SU-DHL-6 (cell line): ENCODE data around the gene GPATCH4.

Source experiments
- H2AFZ ChIP-seq: fragments of 200-600 bp; sonication (generic); 2 replicates; pipeline ENCODE4 v1.6.1; 2014; ENCODE audit warnings: low read depth, mild to moderate bottlenecking, moderate library complexity, mixed read lengths, antibody characterized with exemption, low read length; ENCODE audit not compliant: severe bottlenecking
- H3F3A ChIP-seq: fragments of 200-600 bp; shearing (Covaris generic); 2 replicates; pipeline ENCODE4 v1.6.0; 2016; ENCODE audit warnings: antibody characterized with exemption, mild to moderate bottlenecking; ENCODE audit not compliant: insufficient read depth
- H3K27ac ChIP-seq: fragments of 200-600 bp; sonication (generic); 2 replicates; pipeline ENCODE4 v1.5.1; 2016; ENCODE audit warnings: low read depth, mild to moderate bottlenecking, low read length, moderate library complexity, mixed read lengths
- H3K27me3 ChIP-seq: fragments of 200-600 bp; sonication (generic), shearing (Covaris generic); 2 replicates; pipeline ENCODE4 v1.6.0; 2014; ENCODE audit warnings: mild to moderate bottlenecking, low read length
- H3K36me3 ChIP-seq: fragments of 200-600 bp; sonication (generic); 2 replicates; pipeline ENCODE4 v1.6.1; 2014; ENCODE audit warnings: mild to moderate bottlenecking, low read length, mixed read lengths
- H3K4me2 ChIP-seq: fragments of 300-600, 200-600 bp; shearing (Covaris generic), sonication (generic); 2 replicates; pipeline ENCODE4 v1.6.0; 2014; ENCODE audit warnings: low read length, low read depth, mild to moderate bottlenecking; ENCODE audit not compliant: poor library complexity, severe bottlenecking
- H3K4me3 ChIP-seq: fragments of 200-600 bp; sonication (generic); 2 replicates; pipeline ENCODE4 v1.5.1; 2014; ENCODE audit warnings: antibody characterized with exemption, low read length, mild to moderate bottlenecking, mixed read lengths; ENCODE audit not compliant: insufficient read depth, poor library complexity, severe bottlenecking
- H3K79me2 ChIP-seq: fragments of 200-600 bp; sonication (generic); 2 replicates; pipeline ENCODE4 v1.6.1; 2014; ENCODE audit warnings: mild to moderate bottlenecking, low read length, moderate library complexity; ENCODE audit not compliant: insufficient read depth
- H3K9ac ChIP-seq: fragments of 200-600 bp; sonication (generic); 2 replicates; pipeline ENCODE4 v1.7.0; 2014; ENCODE audit warnings: mild to moderate bottlenecking, low read length
- H3K9me2 ChIP-seq: fragments of 200-600 bp; sonication (generic); replicated peaks from 2 replicates; pipeline ENCODE4 v1.6.1; 2014; ENCODE audit warnings: low read length; ENCODE audit not compliant: insufficient read depth
- H3K9me3 ChIP-seq: fragments of 200-600 bp; sonication (generic); 2 replicates; pipeline ENCODE4 v1.6.1; 2014; ENCODE audit warnings: low read length, mixed read lengths; ENCODE audit not compliant: insufficient read depth
- H4K20me1 ChIP-seq: fragments of 200-600 bp; sonication (generic); 2 replicates; pipeline ENCODE4 v1.6.1; 2014; ENCODE audit warnings: low read depth, mild to moderate bottlenecking, antibody characterized with exemption, low read length, moderate library complexity, mixed read lengths
- EZH2phosphoT487 ChIP-seq: fragments of 200-600 bp; sonication (generic), shearing (Covaris generic); conservative IDR thresholded peaks from 2 replicates; pipeline ENCODE4 v1.6.1; 2018; ENCODE audit warnings: mild to moderate bottlenecking, antibody characterized with exemption, low read length, moderate library complexity, mixed read lengths
- TF ChIP-seq, protein P1 (sequence below): fragments of 200-600 bp; sonication (generic); IDR thresholded peaks from one replicate; pipeline ENCODE4 v1.5.1; 2017; ENCODE audit warnings: antibody characterized with exemption, mild to moderate bottlenecking, low read length, moderate library complexity; ENCODE audit not compliant: insufficient read depth, poor library complexity, severe bottlenecking

Gene GPATCH4

GRCh38 chr1:156596426-156596825, 4.9 kb downstream of the GPATCH4 start:
- Histone ChIP-seq H3F3A (peaks cover 41% of the 10 kb centered on the region), H3K9me3 (no peaks in the 10 kb centered on the region), H3K27me3 (no peaks in the 10 kb centered on the region), H2AFZ (no peak overlapping the region), H3K4me3 (no peak overlapping the region), H3K9ac (no peak overlapping the region), H3K4me2 (no peak overlapping the region), H3K27ac (no peak overlapping the region), H3K79me2 (peaks cover 33% of the 10 kb centered on the region), H4K20me1 (no peaks in the 10 kb centered on the region), H3K9me2 (no peaks in the 10 kb centered on the region), H3K36me3 (no peaks in the 10 kb centered on the region)
- no peak for TF ChIP-seq EZH2phosphoT487
- TF ChIP-seq, protein P1, sequence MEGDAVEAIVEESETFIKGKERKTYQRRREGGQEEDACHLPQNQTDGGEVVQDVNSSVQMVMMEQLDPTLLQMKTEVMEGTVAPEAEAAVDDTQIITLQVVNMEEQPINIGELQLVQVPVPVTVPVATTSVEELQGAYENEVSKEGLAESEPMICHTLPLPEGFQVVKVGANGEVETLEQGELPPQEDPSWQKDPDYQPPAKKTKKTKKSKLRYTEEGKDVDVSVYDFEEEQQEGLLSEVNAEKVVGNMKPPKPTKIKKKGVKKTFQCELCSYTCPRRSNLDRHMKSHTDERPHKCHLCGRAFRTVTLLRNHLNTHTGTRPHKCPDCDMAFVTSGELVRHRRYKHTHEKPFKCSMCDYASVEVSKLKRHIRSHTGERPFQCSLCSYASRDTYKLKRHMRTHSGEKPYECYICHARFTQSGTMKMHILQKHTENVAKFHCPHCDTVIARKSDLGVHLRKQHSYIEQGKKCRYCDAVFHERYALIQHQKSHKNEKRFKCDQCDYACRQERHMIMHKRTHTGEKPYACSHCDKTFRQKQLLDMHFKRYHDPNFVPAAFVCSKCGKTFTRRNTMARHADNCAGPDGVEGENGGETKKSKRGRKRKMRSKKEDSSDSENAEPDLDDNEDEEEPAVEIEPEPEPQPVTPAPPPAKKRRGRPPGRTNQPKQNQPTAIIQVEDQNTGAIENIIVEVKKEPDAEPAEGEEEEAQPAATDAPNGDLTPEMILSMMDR: no peak

- H3K9me2 ChIP-seq: no peaks in the 10 kb centered on the region
- H2AFZ ChIP-seq: no peak overlapping the region
- H3K4me3 ChIP-seq: no peak overlapping the region
- TF ChIP-seq, protein P1: no peak
- TF ChIP-seq EZH2phosphoT487: no peak
- H3K36me3 ChIP-seq: no peaks in the 10 kb centered on the region
- H3K79me2 ChIP-seq: peaks cover 19% of the 10 kb centered on the region
- H3K4me2 ChIP-seq: no peak overlapping the region
- H3K27ac ChIP-seq: no peak overlapping the region
- no peak overlapping the region for H3K9ac ChIP-seq
- H4K20me1 ChIP-seq: no peaks in the 10 kb centered on the region
- no peaks in the 10 kb centered on the region for H3K27me3 ChIP-seq
- no peaks in the 10 kb centered on the region for H3K9me3 ChIP-seq
- H3F3A ChIP-seq: peaks cover 37% of the 10 kb centered on the region
These were observed 6.3 kb downstream of the GPATCH4 start for GRCh38 chr1:156595016-156595415.

DNA sequence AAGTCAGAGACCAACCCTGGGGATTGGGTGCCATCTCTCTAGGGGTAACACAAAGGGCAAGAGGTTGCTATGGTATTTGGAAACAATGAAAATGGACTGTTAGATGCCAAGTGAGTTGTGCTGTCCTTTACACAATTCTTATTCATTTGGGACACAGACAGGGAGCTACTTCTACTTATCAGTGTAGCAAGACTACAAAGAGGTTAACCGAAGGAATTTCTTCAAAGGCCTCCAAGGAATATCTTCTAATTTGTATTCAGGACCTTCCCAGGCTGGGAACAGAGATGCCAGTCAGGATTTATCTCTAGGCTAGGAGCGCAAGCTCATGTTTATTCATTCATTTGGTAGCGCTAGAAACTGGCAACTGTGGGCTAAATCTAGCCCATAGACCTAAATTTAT, 7.1 kb downstream of the GPATCH4 start:
- Histone ChIP-seq H3K79me2 (peaks cover 11% of the 10 kb centered on the region; the same call in 1 of the 2 replicates), H3K4me3 (no peak overlapping the region), H3K9me3 (no peaks in the 10 kb centered on the region), H3K4me2 (no peak overlapping the region), H4K20me1 (no peaks in the 10 kb centered on the region), H3K9me2 (no peaks in the 10 kb centered on the region), H3F3A (peaks cover 29% of the 10 kb centered on the region), H3K27me3 (no peaks in the 10 kb centered on the region), H2AFZ (no peak overlapping the region), H3K9ac (no peak overlapping the region), H3K27ac (no peak overlapping the region), H3K36me3 (no peaks in the 10 kb centered on the region)
- TF ChIP-seq EZH2phosphoT487: no peak
- TF ChIP-seq, protein P1: no peak
